GM12801 (cell line): Measurements from ENCODE around the gene SLC40A1.

Source experiments
- CTCF ChIP-seq: IDR thresholded peaks from one replicate; pipeline ENCODE4 v1.5.1; 2011; ENCODE audit warnings: control low read depth; ENCODE audit not compliant: insufficient read length; ENCODE audit errors: extremely low read depth

SLC40A1 gene

GRCh38 chr2:189576396-189576795 is 4.2 kb downstream of the SLC40A1 start:
- TF ChIP-seq CTCF, result no peak

DNA sequence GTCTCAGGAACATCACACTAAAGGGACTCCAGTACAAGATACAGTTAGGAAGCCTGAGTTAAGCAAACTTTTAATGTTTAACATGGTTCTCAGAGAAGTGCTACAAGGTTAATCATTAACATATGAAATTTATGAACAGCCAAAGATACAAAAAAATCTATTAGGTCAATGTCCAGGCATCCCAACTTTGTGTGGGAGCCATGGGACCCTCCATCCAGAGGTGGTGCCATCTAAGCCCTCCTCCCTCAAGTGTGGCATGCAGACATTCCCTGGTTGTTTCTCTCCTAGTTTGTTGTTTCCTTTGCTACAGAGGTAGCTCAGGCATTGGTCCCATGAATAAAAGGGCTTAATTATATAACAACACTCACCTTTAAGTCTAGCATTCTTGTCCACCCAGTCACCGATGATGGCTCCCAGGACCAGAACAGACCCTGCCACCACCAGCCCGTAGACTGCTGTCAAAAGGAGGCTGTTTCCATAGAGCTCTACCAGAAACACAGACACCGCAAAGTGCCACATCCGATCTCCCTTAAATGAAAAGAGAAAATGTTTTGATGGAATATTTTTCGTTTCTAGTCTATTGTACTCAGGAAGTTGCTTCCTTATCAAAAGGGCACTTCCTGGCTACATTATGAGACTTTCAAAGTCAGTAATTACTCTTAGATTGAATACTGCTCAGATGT is 5.7 kb downstream of the SLC40A1 start:
- no peak for TF ChIP-seq CTCF

- no peak for TF ChIP-seq CTCF
Observed at GRCh38 chr2:189570570-189571031, 10.0 kb downstream of the SLC40A1 start.

- TF ChIP-seq CTCF, result no peak
Observed at GRCh38 chr2:189569295-189569910, 11.2 kb downstream of the SLC40A1 start.

- no peak for TF ChIP-seq CTCF
Observed at GRCh38 chr2:189566046-189566445, 14.5 kb downstream of the SLC40A1 start.

- no peak for TF ChIP-seq CTCF
Observed at GRCh38 chr2:189561371-189562038, 19.1 kb downstream of the SLC40A1 start.

- TF ChIP-seq CTCF, result no peak
Observed at GRCh38 chr2:189560273-189560586, 20.4 kb downstream of the SLC40A1 start.
